GM23338 (cell line): ENCODE measurements around the gene IFNLR1. TPM values are rescaled to one million over a fixed set of nuclear protein-coding genes. Genes with fewer than 3 reads are reported as not detected.

ENCODE experiments used
- ATAC-seq: fragments of 200-7000 bp; cut with Tn5 transposase; 3 replicates; pipeline ENCODE4 v1.9.1; 2020
- DNase-seq: peaks from one replicate; pipeline ENCODE4 v3.0.0-alpha.2; 2015; ENCODE audit warnings: low spot score
- H2AFZ ChIP-seq: fragments of 200-600 bp; sonication (generic); 2 replicates; pipeline ENCODE4 v1.8.0; 2016; ENCODE audit warnings: antibody characterized with exemption, mild to moderate bottlenecking, moderate library complexity
- H3F3A ChIP-seq: fragments of 200-600 bp; sonication (generic); replicated peaks from 2 replicates; pipeline ENCODE4 v1.8.0; 2017; ENCODE audit warnings: antibody characterized with exemption, mixed run types, low read depth
- H3K27ac ChIP-seq: fragments of 200-600 bp; sonication (generic); 2 replicates; pipeline ENCODE4 v1.6.1; 2016; ENCODE audit warnings: low read depth
- H3K27me3 ChIP-seq: fragments of 200-600 bp; sonication (generic); 2 replicates; pipeline ENCODE4 v1.8.0; 2016; ENCODE audit warnings: mild to moderate bottlenecking, mixed run types, moderate library complexity; ENCODE audit not compliant: insufficient read depth
- H3K36me3 ChIP-seq: fragments of 200-600 bp; sonication (generic); 2 replicates; pipeline ENCODE4 v1.8.0; 2016; ENCODE audit warnings: mild to moderate bottlenecking; ENCODE audit not compliant: insufficient read depth
- H3K4me1 ChIP-seq: fragments of 200-600 bp; sonication (generic); 2 replicates; pipeline ENCODE4 v1.8.0; 2016; ENCODE audit warnings: mild to moderate bottlenecking, moderate library complexity; ENCODE audit not compliant: insufficient read depth
- H3K4me2 ChIP-seq: fragments of 200-600 bp; sonication (generic); 2 replicates; pipeline ENCODE4 v1.7.1; 2017; ENCODE audit warnings: mixed run types
- H3K4me3 ChIP-seq: fragments of 200-600 bp; sonication (generic); 2 replicates; pipeline ENCODE4 v1.6.1; 2016; ENCODE audit warnings: mixed run types
- H3K79me2 ChIP-seq: fragments of 200-600 bp; sonication (generic); replicated peaks from 2 replicates; pipeline ENCODE4 v1.8.0; 2017; ENCODE audit warnings: mild to moderate bottlenecking; ENCODE audit not compliant: insufficient read depth
- H3K9me2 ChIP-seq: fragments of 200-600 bp; sonication (generic); 2 replicates; pipeline ENCODE4 v1.8.0; 2017; ENCODE audit not compliant: insufficient read depth
- H4K20me1 ChIP-seq: fragments of 200-600 bp; sonication (generic); replicated peaks from 2 replicates; pipeline ENCODE4 v1.8.0; 2017; ENCODE audit warnings: mild to moderate bottlenecking; ENCODE audit not compliant: insufficient read depth
- H3K27ac Mint-ChIP-seq: 2 replicates; pipeline ENCODE4 v1.8.0; 2020; ENCODE audit warnings: inconsistent platforms, mild to moderate bottlenecking, moderate library complexity, mixed read lengths
- H3K27me3 Mint-ChIP-seq: 3 replicates; pipeline ENCODE4 v1.8.0; 2022; ENCODE audit warnings: low read depth, mild to moderate bottlenecking, moderate library complexity, mixed read lengths, inconsistent platforms; ENCODE audit not compliant: insufficient read depth, poor library complexity
- H3K36me3 Mint-ChIP-seq: 3 replicates; pipeline ENCODE4 v1.8.0; 2021; ENCODE audit warnings: low read depth, mild to moderate bottlenecking, inconsistent platforms, moderate library complexity, mixed read lengths
- H3K4me1 Mint-ChIP-seq: 3 replicates; pipeline ENCODE4 v1.8.0; 2020; ENCODE audit warnings: mild to moderate bottlenecking, inconsistent platforms, mixed read lengths
- H3K4me3 Mint-ChIP-seq: 3 replicates; pipeline ENCODE4 v1.8.0; 2021; ENCODE audit warnings: moderate library complexity, mild to moderate bottlenecking, inconsistent platforms, mixed read lengths
- H3K9me3 Mint-ChIP-seq: 3 replicates; pipeline ENCODE4 v1.8.0; 2020; ENCODE audit warnings: moderate library complexity, mild to moderate bottlenecking, inconsistent platforms, mixed read lengths
- CREB1 ChIP-seq: fragments of 250-450 bp; sonication (Bioruptor Pico); IDR thresholded peaks from 2 replicates; pipeline ENCODE4 v1.5.0; 2020; ENCODE audit warnings: low read depth, mild to moderate bottlenecking, moderate library complexity
- EZH2 ChIP-seq: fragments of 200-600 bp; sonication (generic); IDR thresholded peaks from one replicate; pipeline ENCODE4 v1.8.0; 2017; ENCODE audit warnings: antibody characterized with exemption, mild to moderate bottlenecking, low read depth; ENCODE audit not compliant: unreplicated experiment
- EZH2phosphoT487 ChIP-seq: fragments of 200-600 bp; sonication (generic); IDR thresholded peaks from one replicate; pipeline ENCODE4 v1.8.1; 2018; ENCODE audit warnings: antibody characterized with exemption; ENCODE audit not compliant: unreplicated experiment
- JUNB ChIP-seq: IDR thresholded peaks from one replicate; pipeline ENCODE4 v1.6.1; 2016; ENCODE audit warnings: antibody characterized with exemption; ENCODE audit not compliant: unreplicated experiment
- POLR2AphosphoS5 ChIP-seq: IDR thresholded peaks from 2 replicates; pipeline ENCODE4 v1.6.1; 2016; ENCODE audit warnings: antibody characterized with exemption, low read depth
- STAT1 ChIP-seq: IDR thresholded peaks from one replicate; pipeline ENCODE4 v1.6.1; 2016; ENCODE audit warnings: antibody characterized with exemption; ENCODE audit not compliant: unreplicated experiment
- ZNF114 ChIP-seq: fragments of 250-450 bp; sonication (Bioruptor Pico); IDR thresholded peaks from 2 replicates; pipeline ENCODE4 v1.5.0; 2020; ENCODE audit warnings: mild to moderate bottlenecking, moderate library complexity
- polyA plus RNA-seq: library from polyadenylated mRNA; unstranded; fragments of >200 nt; fragmentation: Nextera tagmentation; extraction: Ambion mirVana; gene quantifications from 2 replicates; pipeline ENCODE4 v1.2.1, GENCODE V29; 2016
- total RNA-seq: library from RNA; depleted of rRNA; stranded (reverse); fragments of >200 nt; shearing (Covaris generic); gene quantifications from 2 replicates; pipeline ENCODE4 v1.2.3, GENCODE V29; 2014
- TF ChIP-seq, protein P1 (sequence below): IDR thresholded peaks from 2 replicates; pipeline ENCODE4 v1.6.1; 2016; ENCODE audit warnings: antibody characterized with exemption
- TF ChIP-seq, protein P2 (sequence below): IDR thresholded peaks from one replicate; pipeline ENCODE4 v1.6.1; 2018; ENCODE audit warnings: antibody characterized with exemption; ENCODE audit not compliant: unreplicated experiment
- TF ChIP-seq, protein P3 (sequence below): fragments of 250-450 bp; sonication (Bioruptor Pico); IDR thresholded peaks from 2 replicates; pipeline ENCODE4 v1.5.0; 2020; ENCODE audit warnings: mild to moderate bottlenecking, moderate library complexity

The IFNLR1 gene
- total and polyA plus RNA-seq, 2 experiments from 2014 or later: 4.2 to 6.2 TPM

DNA sequence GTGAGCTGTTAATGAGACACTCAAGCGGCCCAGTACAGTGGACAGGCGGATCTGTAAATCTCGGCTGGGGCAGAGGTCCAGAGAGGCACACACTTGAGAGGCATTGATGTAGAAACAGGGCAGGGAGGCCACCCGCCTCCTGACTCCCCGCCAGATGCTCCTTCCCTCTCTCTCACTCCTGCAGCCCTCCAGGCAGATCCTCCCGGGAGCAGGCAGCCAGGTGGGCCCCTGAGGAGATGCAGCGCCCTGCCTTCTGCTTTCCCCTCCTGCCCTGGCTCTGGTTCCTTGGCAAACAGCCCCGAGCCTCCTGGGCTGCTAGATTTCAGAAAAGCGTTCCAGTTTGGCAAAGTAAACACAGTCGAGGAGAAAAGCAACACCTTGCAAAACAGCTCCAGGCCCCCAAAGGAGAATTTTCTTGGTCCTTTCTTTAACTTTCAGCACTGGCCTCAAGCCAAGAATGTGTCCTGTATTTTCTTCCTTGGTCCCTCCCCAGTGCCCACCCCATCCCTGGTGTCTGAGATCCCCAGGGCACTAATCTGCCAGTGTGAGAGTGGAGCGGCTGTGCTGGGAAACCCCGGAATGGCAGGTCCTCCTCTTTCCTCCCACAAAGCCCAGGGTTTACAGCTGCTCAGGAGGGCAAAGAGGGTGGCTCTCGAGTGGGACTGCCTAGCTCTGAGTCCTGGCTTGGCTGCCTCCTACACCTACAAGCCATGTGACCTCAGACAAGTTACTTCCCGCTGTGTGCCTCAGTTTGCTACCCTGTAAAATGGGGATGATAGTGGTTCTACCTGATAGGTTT, 29.4 kb upstream of the IFNLR1 start:
- peaks cover 9% of the 10 kb centered on the region for H3K4me1 Mint-ChIP-seq
- peaks cover 6% of the 10 kb centered on the region for H3K9me3 Mint-ChIP-seq
- Histone ChIP-seq H2AFZ (peak overlapping the region; percentile 63; the same call in 1 of the 2 replicates), H3K27ac (no peak overlapping the region), H3K27me3 (no peaks in the 10 kb centered on the region), H3K79me2 (no peaks in the 10 kb centered on the region), H3K4me2 (no peak overlapping the region), H3K4me3 (no peak overlapping the region), H3K36me3 (no peaks in the 10 kb centered on the region), H3F3A (no peaks in the 10 kb centered on the region), H3K9me2 (no peaks in the 10 kb centered on the region), H3K4me1 (no peaks in the 10 kb centered on the region), H4K20me1 (no peaks in the 10 kb centered on the region)
- no peak overlapping the region for H3K27ac Mint-ChIP-seq
- H3K27me3 Mint-ChIP-seq: peaks cover 8% of the 10 kb centered on the region
- TF ChIP-seq EZH2phosphoT487: no peak
- TF ChIP-seq POLR2AphosphoS5: no peak
- no peak for TF ChIP-seq CREB1 (CRISPR knock-in tag)
- TF ChIP-seq, protein P1, sequence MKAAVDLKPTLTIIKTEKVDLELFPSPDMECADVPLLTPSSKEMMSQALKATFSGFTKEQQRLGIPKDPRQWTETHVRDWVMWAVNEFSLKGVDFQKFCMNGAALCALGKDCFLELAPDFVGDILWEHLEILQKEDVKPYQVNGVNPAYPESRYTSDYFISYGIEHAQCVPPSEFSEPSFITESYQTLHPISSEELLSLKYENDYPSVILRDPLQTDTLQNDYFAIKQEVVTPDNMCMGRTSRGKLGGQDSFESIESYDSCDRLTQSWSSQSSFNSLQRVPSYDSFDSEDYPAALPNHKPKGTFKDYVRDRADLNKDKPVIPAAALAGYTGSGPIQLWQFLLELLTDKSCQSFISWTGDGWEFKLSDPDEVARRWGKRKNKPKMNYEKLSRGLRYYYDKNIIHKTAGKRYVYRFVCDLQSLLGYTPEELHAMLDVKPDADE: no peak
- TF ChIP-seq STAT1: no peak
- no peak for TF ChIP-seq JUNB
- TF ChIP-seq, protein P2, sequence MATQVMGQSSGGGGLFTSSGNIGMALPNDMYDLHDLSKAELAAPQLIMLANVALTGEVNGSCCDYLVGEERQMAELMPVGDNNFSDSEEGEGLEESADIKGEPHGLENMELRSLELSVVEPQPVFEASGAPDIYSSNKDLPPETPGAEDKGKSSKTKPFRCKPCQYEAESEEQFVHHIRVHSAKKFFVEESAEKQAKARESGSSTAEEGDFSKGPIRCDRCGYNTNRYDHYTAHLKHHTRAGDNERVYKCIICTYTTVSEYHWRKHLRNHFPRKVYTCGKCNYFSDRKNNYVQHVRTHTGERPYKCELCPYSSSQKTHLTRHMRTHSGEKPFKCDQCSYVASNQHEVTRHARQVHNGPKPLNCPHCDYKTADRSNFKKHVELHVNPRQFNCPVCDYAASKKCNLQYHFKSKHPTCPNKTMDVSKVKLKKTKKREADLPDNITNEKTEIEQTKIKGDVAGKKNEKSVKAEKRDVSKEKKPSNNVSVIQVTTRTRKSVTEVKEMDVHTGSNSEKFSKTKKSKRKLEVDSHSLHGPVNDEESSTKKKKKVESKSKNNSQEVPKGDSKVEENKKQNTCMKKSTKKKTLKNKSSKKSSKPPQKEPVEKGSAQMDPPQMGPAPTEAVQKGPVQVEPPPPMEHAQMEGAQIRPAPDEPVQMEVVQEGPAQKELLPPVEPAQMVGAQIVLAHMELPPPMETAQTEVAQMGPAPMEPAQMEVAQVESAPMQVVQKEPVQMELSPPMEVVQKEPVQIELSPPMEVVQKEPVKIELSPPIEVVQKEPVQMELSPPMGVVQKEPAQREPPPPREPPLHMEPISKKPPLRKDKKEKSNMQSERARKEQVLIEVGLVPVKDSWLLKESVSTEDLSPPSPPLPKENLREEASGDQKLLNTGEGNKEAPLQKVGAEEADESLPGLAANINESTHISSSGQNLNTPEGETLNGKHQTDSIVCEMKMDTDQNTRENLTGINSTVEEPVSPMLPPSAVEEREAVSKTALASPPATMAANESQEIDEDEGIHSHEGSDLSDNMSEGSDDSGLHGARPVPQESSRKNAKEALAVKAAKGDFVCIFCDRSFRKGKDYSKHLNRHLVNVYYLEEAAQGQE: no peak
- no peak for TF ChIP-seq EZH2
- TF ChIP-seq, protein P3, sequence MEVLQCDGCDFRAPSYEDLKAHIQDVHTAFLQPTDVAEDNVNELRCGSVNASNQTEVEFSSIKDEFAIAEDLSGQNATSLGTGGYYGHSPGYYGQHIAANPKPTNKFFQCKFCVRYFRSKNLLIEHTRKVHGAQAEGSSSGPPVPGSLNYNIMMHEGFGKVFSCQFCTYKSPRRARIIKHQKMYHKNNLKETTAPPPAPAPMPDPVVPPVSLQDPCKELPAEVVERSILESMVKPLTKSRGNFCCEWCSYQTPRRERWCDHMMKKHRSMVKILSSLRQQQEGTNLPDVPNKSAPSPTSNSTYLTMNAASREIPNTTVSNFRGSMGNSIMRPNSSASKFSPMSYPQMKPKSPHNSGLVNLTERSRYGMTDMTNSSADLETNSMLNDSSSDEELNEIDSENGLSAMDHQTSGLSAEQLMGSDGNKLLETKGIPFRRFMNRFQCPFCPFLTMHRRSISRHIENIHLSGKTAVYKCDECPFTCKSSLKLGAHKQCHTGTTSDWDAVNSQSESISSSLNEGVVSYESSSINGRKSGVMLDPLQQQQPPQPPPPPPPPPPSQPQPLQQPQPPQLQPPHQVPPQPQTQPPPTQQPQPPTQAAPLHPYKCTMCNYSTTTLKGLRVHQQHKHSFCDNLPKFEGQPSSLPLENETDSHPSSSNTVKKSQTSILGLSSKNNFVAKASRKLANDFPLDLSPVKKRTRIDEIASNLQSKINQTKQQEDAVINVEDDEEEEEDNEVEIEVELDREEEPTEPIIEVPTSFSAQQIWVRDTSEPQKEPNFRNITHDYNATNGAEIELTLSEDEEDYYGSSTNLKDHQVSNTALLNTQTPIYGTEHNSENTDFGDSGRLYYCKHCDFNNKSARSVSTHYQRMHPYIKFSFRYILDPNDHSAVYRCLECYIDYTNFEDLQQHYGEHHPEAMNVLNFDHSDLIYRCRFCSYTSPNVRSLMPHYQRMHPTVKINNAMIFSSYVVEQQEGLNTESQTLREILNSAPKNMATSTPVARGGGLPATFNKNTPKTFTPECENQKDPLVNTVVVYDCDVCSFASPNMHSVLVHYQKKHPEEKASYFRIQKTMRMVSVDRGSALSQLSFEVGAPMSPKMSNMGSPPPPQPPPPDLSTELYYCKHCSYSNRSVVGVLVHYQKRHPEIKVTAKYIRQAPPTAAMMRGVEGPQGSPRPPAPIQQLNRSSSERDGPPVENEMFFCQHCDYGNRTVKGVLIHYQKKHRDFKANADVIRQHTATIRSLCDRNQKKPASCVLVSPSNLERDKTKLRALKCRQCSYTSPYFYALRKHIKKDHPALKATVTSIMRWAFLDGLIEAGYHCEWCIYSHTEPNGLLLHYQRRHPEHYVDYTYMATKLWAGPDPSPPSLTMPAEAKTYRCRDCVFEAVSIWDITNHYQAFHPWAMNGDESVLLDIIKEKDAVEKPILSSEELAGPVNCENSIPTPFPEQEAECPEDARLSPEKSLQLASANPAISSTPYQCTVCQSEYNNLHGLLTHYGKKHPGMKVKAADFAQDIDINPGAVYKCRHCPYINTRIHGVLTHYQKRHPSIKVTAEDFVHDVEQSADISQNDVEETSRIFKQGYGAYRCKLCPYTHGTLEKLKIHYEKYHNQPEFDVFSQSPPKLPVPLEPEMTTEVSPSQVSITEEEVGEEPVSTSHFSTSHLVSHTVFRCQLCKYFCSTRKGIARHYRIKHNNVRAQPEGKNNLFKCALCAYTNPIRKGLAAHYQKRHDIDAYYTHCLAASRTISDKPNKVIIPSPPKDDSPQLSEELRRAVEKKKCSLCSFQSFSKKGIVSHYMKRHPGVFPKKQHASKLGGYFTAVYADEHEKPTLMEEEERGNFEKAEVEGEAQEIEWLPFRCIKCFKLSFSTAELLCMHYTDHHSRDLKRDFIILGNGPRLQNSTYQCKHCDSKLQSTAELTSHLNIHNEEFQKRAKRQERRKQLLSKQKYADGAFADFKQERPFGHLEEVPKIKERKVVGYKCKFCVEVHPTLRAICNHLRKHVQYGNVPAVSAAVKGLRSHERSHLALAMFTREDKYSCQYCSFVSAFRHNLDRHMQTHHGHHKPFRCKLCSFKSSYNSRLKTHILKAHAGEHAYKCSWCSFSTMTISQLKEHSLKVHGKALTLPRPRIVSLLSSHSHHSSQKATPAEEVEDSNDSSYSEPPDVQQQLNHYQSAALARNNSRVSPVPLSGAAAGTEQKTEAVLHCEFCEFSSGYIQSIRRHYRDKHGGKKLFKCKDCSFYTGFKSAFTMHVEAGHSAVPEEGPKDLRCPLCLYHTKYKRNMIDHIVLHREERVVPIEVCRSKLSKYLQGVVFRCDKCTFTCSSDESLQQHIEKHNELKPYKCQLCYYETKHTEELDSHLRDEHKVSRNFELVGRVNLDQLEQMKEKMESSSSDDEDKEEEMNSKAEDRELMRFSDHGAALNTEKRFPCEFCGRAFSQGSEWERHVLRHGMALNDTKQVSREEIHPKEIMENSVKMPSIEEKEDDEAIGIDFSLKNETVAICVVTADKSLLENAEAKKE: no peak
- no peak for TF ChIP-seq ZNF114 (CRISPR knock-in tag)
- ATAC-seq: peak; percentile 83
- H3K36me3 Mint-ChIP-seq: no peaks in the 10 kb centered on the region
- DNase-seq: no peak
- H3K4me3 Mint-ChIP-seq: no peak overlapping the region
